CD4-positive, alpha-beta T cell treated with Interleukin-17A for 1 hour (primary cell): ENCODE measurements around the gene SCN5A.

ENCODE experiments used
- DNase-seq: peaks from one replicate; pipeline ENCODE4 v3.0.0-alpha.2; 2020

The SCN5A gene

GRCh38 chr3:38533285-38533976 lies 116.1 kb downstream of the SCN5A start:
- no peak for DNase-seq

GRCh38 chr3:38532529-38532928 lies 117.0 kb downstream of the SCN5A start:
- no peak for DNase-seq

GRCh38 chr3:38528457-38528856 lies 121.0 kb downstream of the SCN5A start:
- no peak for DNase-seq

GRCh38 chr3:38526792-38527191 lies 122.7 kb downstream of the SCN5A start:
- DNase-seq = no peak

GRCh38 chr3:38524141-38524739 lies 125.2 kb downstream of the SCN5A start:
- DNase-seq = no peak

- DNase-seq = no peak
Observed at GRCh38 chr3:38522002-38522401, 127.5 kb downstream of the SCN5A start.

GRCh38 chr3:38521391-38521987 lies 128.0 kb downstream of the SCN5A start:
- DNase-seq = peak; percentile 73

- peak; percentile 64 for DNase-seq
Observed at GRCh38 chr3:38519651-38520050, 129.8 kb downstream of the SCN5A start.

GRCh38 chr3:38519000-38519399 lies 130.5 kb downstream of the SCN5A start:
- no peak for DNase-seq

GRCh38 chr3:38516669-38517068 lies 132.8 kb downstream of the SCN5A start:
- no peak for DNase-seq

GRCh38 chr3:38515367-38515766 lies 134.1 kb downstream of the SCN5A start:
- DNase-seq = no peak

GRCh38 chr3:38511546-38511945 lies 137.9 kb downstream of the SCN5A start:
- no peak for DNase-seq

GRCh38 chr3:38510631-38511030 lies 138.9 kb downstream of the SCN5A start:
- no peak for DNase-seq

- no peak for DNase-seq
Observed at GRCh38 chr3:38509732-38510131, 139.8 kb downstream of the SCN5A start.

GRCh38 chr3:38507120-38507519 lies 142.4 kb downstream of the SCN5A start:
- no peak for DNase-seq

GRCh38 chr3:38500688-38501417 lies 148.6 kb downstream of the SCN5A start:
- no peak for DNase-seq
